G401.6 (cell line): ENCODE measurements around the gene CSH1.
"Not testable (repeated sequence)": the region's sequence is repeated elsewhere in the genome, so short reads cannot be mapped to it uniquely, and the experiment has no call there.

Source experiments
- FAIRE-seq: peaks from 2 replicates; lab custom pipeline; 2012; peaks lifted over from hg19 to GRCh38; lab: Jason Lieb, UNC

Gene CSH1

DNA sequence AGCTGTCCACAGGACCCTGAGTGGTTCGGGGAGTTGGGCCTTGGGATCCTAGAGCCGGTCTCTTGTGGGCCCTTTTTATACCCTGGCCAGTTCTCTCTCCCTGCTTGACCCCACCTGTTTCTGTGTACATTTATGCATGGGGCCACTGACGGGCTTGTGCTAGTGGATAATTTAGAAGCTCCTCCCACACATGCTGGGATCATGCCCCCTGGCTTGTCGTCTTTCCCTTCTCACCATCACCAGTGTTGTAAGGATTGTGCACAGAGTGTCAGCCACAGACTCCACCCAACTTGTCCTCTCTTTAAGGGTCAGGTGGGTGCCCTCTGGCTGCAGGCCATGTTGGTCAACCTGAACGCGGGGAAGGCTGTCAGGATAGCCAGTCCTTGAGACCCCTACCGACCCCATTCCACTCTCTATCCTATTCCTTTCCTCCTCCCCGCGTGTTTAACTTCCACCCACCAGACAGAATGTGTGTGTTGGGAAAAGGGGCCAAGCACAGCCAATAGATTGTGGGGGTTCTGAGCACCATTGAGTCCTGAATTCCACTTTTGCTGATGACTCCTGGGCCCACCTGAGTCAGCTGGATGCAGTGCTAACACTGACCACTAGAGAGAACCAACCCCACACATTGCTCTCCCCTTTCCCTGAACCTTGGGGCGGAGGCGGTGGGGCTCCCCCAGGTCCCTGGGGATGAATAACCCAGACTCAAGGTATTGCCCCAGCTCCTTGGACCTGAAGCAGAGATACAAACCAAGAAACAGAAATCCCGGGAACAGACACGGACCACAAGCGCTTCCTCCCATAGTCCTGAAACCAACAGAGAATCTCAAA is at the start of gene CSH1:
Gene CSH1, minus strand, starts transcription at position 51 of the 831 bp plus-strand sequence. CDS start 63 bp downstream, outside the sequence.
- not testable (repeated sequence) for FAIRE-seq

- no peak for FAIRE-seq
Observed at GRCh38 chr17:63945784-63946439, 49.5 kb upstream of the CSH1 start.

- FAIRE-seq: no peak
Observed at GRCh38 chr17:63944736-63945499, 48.5 kb upstream of the CSH1 start.

GRCh38 chr17:63943745-63944144 is 47.4 kb upstream of the CSH1 start:
- no peak for FAIRE-seq

GRCh38 chr17:63942309-63942985 is 46.1 kb upstream of the CSH1 start:
- FAIRE-seq: no peak

GRCh38 chr17:63941751-63942150 is 45.4 kb upstream of the CSH1 start:
- FAIRE-seq: no peak

DNA sequence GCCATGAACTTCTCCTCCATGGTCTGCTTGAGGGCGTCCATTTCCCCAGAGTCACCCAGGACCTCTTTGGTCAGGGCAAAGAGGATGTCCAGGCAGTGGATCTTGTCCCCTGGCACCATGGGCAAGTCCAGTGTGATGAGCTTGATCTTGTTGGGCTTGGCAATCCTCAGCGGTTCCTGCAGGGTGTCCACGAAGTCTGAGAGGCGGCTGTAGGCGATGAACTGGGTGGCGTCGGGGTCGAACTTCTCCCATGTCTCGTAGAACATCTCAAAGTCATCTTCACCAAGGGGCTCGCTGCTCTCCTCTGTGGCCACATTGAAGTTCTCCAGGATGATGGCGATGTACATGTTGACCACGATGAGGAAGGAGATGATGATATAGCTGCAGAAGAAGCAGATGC is 44.8 kb upstream of the CSH1 start:
- FAIRE-seq: no peak

DNA sequence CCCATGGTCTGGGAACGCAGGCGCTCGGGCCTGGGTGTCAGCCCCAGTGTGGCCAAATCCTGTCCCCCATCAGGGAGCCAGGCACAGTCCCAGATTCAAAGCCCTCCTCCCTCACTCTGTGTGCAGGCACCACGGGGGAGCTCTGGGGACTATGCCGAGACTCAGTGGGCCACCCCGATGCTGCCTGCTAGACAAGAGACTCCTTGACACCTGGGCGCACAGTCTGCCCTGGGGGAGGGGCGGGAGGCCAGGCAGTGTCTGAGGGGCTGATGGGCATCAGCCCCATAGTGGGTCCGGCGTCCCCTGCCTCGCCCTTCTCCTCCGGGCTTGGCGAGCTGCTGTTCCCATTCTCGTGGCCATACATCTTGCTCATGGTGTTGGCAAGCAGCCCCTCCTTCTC is 44.2 kb upstream of the CSH1 start:
- FAIRE-seq: no peak

DNA sequence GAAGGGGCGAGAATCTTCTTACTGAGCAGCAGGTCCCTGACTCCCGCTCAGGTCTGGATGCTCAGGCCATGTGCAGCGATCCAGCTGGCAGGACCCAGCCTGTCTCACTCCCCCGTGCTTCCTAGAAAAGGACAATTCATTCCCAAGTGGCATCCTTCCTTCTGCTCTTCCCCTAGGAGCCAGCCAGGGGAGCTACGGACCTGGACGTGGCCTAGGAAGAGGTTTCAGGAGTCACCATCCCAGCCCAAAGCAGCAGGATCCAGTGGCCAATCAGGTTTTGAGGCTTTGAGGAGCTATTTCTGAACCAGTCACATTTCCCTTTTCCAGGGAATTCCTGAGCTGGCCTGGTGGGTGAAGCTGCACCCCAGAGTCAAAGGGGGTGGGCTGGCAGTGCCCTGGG is 43.5 kb upstream of the CSH1 start:
- no peak for FAIRE-seq

GRCh38 chr17:63939401-63939800 is 43.0 kb upstream of the CSH1 start:
- no peak for FAIRE-seq

DNA sequence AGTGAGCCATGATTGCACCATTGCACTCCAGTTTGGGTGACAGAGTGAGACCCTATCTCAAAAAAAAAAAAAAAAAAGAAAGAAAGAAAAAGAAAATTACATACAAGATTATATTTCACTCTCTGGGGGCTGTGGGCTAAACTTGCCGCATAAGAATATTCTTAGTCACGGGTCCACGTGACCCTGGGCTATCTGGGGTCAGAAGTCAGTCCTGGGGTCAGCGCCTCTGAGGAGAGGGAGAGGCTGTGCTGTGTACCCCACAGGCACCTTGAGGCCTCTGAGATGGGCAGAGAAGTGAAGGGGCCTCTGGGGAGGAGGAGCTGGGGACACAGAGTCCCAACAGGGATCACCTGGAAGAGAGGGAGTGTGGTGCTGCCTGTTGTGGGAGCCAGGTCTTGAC is 41.5 kb upstream of the CSH1 start:
- FAIRE-seq: no peak

DNA sequence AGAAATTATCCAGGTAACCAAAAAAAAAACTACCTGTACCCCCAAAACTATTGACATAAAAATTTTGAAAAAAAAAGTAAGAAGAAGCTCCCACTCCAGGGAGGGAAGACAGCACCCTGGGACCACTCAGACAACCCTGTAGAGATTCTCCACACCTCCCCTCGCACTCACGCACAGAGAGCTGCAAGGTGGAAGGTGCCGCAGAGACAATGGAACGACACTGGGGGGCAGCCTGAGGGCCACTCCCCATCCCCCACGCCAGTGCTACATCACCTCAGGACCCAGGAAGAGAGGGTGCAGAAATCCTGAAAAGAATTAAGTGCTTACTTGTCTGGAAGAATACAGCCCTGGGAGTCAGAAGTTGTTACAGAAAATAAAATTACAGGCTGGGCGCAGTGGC is 40.9 kb upstream of the CSH1 start:
- FAIRE-seq: no peak

- FAIRE-seq: no peak
Observed at GRCh38 chr17:63934183-63935112, 38.1 kb upstream of the CSH1 start.

DNA sequence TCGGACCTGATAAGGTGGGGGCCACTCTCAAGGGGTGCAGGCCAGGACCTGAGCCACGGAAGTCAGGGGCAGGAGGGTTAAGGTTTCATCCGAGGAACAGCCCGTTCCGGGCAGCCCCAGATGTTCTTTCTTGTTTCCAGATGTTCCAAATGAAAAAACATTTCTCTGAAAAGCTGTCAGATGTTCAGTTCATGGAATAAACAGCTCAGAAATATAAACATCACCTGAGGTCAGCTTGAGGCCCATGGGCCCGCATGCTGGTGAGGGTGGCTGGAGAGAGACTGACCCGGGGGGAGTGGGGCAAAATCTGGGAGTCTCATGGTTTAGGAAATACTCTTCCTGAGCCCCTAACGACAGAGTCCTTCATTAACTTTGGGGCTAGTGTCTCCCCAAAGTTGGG is 37.2 kb upstream of the CSH1 start:
- FAIRE-seq: no peak

DNA sequence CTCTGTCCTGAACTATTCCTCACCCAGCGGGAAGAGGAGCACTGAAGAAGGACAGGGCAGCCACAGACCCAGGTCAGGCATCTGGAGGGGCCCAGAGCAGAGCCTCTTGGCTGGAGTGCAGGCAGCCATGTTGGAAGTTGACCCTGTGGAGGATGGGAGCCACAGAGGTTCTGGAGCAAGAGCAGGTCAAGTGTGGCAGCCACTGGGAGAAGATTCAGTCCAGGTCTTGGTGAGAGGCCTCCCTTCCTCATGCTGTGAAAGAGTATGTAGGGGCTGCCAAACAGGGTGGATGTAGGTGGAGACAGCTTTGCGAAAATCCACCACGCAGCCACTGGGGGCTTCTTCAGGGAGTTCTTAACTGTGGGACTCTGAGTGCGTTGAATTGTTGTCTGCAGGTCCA is 36.3 kb upstream of the CSH1 start:
- FAIRE-seq: no peak

DNA sequence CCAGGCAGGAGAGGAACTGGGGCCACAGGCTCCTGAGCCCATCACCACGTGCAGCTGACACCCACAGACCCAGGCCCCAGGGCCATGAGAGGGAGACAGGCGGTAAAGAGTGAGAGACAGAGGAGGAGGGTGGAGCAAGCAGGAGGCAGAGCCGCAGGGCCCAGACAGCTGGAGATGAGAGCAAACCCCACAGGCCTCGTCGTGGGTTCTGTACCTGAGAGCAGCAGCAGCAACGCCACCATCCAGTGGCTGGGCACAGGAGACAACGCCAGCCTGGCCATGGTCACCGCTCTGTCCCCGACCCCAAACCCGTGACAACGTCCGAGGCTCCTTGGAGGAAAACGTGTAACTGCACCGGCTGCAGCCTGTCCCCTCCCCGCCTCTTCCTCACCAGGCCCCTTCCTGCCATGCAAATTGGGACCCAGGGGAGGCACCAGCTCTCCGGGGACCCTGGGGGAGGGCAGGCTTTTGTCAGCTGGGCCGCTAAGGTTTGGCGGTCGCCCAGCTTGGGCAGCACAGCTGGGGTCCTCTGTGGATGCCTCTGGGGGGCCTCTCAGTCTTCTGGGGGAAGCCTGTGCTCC is 35.7 kb upstream of the CSH1 start, which contains the start of gene CD79B:
Gene CD79B, minus strand, starts transcription at position 351 of the 581 bp plus-strand sequence. Its CDS starts 70 bp downstream, at position 281.
- FAIRE-seq: no peak

DNA sequence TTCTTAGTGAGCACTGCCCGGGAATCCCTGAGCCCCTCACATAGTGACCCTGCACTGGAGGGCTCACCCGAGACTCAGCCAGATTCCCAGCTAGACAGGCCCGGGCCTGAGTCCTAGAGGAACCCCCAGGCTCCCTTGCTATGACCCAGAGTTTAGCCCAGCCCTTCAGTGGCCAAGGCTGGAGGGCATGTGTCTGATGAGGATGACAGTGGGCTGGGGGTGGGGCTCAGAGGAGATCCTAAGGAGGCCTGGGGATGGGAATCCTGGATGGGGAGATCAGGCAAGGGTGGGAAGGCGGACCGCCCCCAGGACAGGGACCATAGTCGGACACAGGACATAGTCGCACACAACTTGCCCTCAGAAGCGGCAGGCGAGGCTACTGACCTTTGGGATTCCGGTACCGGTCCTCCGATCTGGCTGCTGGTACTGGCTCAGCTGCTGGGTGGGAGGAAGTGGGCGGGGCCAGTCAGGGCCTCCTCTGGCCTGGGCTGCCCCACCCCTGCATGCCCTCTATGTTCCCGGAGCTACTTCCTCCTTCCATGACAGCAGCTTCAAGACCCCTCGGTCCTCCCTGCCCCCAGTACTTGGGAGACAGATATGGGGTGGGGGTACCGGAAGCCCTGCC is 34.7 kb upstream of the CSH1 start:
- FAIRE-seq: no peak

GRCh38 chr17:63929860-63930766 is 33.7 kb upstream of the CSH1 start:
- FAIRE-seq: no peak

DNA sequence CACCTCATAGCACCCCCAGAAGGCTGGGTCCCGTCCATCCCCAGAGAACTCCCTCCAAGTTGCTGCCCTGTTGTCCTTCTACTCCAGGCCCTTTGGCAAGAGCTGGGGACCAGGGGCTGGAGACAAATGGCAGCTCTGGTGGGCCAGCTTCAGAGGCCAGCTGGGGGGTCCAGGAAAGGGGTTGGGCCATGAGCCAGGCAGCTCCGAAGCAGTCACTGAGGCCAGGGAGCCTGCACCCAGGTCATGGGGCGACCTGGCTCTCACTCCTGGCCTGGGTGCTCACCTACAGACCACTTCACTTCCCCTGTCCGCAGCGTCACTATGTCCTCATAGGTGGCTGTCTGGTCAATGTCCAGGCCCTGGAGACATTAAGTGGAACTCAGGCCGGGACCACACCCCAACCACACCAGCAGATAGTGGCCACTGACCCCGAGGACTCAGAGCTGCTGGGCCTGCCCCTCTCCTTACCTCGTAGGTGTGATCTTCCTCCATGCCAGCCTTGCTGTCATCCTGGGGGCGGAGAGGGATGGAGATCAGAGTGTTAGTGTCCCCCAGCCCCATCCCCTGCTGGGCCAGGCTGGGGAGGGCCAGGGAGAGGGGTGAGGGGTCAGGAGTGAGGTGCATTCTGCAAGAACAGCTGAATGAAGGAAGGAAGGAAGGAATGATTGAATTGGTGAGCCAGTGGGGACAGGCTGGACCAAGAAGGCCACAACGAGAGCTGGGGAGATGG is 32.8 kb upstream of the CSH1 start:
- no peak for FAIRE-seq
